Measurements from ENCODE around the gene SLC25A13.

The SLC25A13 gene

GRCh38 chr7:96284240-96284639 lies 37.7 kb downstream of the SLC25A13 start:
- DNase-seq (ENCODE audit: low read depth in 1 of 2, low spot score in 1 of 2) = no peak
- TF ChIP-seq POLR2AphosphoS5 (IDR thresholded peaks at IDR 0.05; ENCODE audit: low read depth) (no peak), SPI1 (IDR thresholded peaks at IDR 0.05; ENCODE audit: borderline replicate concordance, low read depth) (no peak), GABPA (IDR thresholded peaks at IDR 0.05; ENCODE audit: low read depth) (no peak)
- TF ChIP-seq, protein P1, sequence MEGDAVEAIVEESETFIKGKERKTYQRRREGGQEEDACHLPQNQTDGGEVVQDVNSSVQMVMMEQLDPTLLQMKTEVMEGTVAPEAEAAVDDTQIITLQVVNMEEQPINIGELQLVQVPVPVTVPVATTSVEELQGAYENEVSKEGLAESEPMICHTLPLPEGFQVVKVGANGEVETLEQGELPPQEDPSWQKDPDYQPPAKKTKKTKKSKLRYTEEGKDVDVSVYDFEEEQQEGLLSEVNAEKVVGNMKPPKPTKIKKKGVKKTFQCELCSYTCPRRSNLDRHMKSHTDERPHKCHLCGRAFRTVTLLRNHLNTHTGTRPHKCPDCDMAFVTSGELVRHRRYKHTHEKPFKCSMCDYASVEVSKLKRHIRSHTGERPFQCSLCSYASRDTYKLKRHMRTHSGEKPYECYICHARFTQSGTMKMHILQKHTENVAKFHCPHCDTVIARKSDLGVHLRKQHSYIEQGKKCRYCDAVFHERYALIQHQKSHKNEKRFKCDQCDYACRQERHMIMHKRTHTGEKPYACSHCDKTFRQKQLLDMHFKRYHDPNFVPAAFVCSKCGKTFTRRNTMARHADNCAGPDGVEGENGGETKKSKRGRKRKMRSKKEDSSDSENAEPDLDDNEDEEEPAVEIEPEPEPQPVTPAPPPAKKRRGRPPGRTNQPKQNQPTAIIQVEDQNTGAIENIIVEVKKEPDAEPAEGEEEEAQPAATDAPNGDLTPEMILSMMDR (IDR thresholded peaks at IDR 0.05; ENCODE audit: insufficient read depth, low read length) = no peak
- TF ChIP-seq, protein P2, sequence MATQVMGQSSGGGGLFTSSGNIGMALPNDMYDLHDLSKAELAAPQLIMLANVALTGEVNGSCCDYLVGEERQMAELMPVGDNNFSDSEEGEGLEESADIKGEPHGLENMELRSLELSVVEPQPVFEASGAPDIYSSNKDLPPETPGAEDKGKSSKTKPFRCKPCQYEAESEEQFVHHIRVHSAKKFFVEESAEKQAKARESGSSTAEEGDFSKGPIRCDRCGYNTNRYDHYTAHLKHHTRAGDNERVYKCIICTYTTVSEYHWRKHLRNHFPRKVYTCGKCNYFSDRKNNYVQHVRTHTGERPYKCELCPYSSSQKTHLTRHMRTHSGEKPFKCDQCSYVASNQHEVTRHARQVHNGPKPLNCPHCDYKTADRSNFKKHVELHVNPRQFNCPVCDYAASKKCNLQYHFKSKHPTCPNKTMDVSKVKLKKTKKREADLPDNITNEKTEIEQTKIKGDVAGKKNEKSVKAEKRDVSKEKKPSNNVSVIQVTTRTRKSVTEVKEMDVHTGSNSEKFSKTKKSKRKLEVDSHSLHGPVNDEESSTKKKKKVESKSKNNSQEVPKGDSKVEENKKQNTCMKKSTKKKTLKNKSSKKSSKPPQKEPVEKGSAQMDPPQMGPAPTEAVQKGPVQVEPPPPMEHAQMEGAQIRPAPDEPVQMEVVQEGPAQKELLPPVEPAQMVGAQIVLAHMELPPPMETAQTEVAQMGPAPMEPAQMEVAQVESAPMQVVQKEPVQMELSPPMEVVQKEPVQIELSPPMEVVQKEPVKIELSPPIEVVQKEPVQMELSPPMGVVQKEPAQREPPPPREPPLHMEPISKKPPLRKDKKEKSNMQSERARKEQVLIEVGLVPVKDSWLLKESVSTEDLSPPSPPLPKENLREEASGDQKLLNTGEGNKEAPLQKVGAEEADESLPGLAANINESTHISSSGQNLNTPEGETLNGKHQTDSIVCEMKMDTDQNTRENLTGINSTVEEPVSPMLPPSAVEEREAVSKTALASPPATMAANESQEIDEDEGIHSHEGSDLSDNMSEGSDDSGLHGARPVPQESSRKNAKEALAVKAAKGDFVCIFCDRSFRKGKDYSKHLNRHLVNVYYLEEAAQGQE (IDR thresholded peaks at IDR 0.05; ENCODE audit: insufficient replicate concordance, low read depth) = no peak
- no peak overlapping the region for H3K4me3 ChIP-seq (replicated peaks; ENCODE audit: insufficient read depth, low read length)

DNA sequence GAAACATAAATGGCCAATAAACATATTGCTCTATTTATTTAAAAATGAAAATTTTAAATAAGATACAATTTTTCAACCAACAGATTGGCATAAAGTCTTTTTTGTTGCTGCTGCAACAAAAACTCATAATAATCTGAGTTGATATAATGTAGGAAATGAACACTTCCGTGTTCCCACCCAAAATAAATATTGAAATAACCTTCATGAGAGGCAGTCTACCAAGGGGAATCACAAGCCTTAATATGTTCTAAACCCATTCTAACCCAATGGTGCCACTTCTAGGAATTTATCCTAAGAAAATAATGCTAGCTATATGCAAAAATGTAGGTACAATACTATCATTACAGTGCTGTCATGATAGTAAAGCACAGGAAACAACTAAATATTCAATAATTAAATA lies 39.1 kb downstream of the SLC25A13 start:
- H3K4me3 ChIP-seq (replicated peaks; ENCODE audit: insufficient read depth, low read length) = no peak overlapping the region
- no peak overlapping the region for H3K27ac ChIP-seq (replicated peaks)
- no peaks in the 10 kb centered on the region for H3K27me3 ChIP-seq (ENCODE audit: insufficient read depth, poor library complexity, severe bottlenecking)
- TF ChIP-seq GABPA (IDR thresholded peaks at IDR 0.05; ENCODE audit: low read depth) = no peak
- no peak for DNase-seq (ENCODE audit: low read depth in 1 of 2, low spot score in 1 of 2)

More at GRCh38 chr7:96284240-96284639, 37.7 kb downstream of the SLC25A13 start:
- Histone ChIP-seq H3K27ac (replicated peaks) (no peak overlapping the region), H3K27me3 (ENCODE audit: insufficient read depth, poor library complexity, severe bottlenecking) (no peaks in the 10 kb centered on the region)

GRCh38 chr7:96277921-96278320 lies 44.0 kb downstream of the SLC25A13 start:
- H3K27me3 ChIP-seq (ENCODE audit: insufficient read depth, poor library complexity, severe bottlenecking) = no peaks in the 10 kb centered on the region
- no peak for TF ChIP-seq SPI1 (IDR thresholded peaks at IDR 0.05; ENCODE audit: borderline replicate concordance, low read depth)
- TF ChIP-seq, protein P1 (IDR thresholded peaks at IDR 0.05; ENCODE audit: insufficient read depth, low read length) = no peak
- H3K27ac ChIP-seq (replicated peaks) = no peak overlapping the region
- DNase-seq (ENCODE audit: low read depth in 1 of 2, low spot score in 1 of 2) = no peak
- H3K4me3 ChIP-seq (replicated peaks; ENCODE audit: insufficient read depth, low read length) = no peak overlapping the region

DNA sequence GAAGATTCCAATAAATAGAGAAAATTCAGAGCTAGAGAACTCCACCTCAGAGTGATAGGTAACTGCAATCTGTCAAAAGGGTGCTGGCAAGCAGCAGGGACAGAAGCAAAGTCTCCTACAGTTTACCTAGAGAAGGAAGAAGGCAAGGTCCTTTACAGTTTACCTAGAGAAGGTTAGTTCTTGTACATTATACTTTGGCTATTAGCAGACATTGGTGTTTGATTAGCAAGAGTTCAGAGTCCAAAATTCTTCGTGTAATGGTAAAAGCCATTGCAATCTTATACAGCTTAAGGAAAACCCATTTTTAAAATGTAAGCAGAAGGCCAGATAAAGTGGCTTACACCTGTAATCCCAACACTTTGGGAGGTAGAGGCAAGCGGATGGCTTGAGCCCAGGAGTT lies 45.9 kb downstream of the SLC25A13 start:
- Histone ChIP-seq H3K27ac (replicated peaks) (no peak overlapping the region), H3K27me3 (ENCODE audit: insufficient read depth, poor library complexity, severe bottlenecking) (no peaks in the 10 kb centered on the region), H3K4me3 (replicated peaks; ENCODE audit: insufficient read depth, low read length) (no peak overlapping the region)
- no peak for DNase-seq (ENCODE audit: low read depth in 1 of 2, low spot score in 1 of 2)
- TF ChIP-seq, protein P2 (IDR thresholded peaks at IDR 0.05; ENCODE audit: insufficient replicate concordance, low read depth) = no peak
- TF ChIP-seq, protein P1 (IDR thresholded peaks at IDR 0.05; ENCODE audit: insufficient read depth, low read length) = no peak
- TF ChIP-seq SPI1 (IDR thresholded peaks at IDR 0.05; ENCODE audit: borderline replicate concordance, low read depth) = no peak
- no peak for TF ChIP-seq POLR2AphosphoS5 (IDR thresholded peaks at IDR 0.05; ENCODE audit: low read depth)
- no peak for TF ChIP-seq GABPA (IDR thresholded peaks at IDR 0.05; ENCODE audit: low read depth)

All from HL-60 (cell line).